ENCODE data around the gene RANBP3.

RANBP3 gene

GRCh38 chr19:5947435-5947834, 30.5 kb downstream of the RANBP3 start:
- DNase-seq: peak; percentile 83 to 91

- peak; percentile 9 to 57 for DNase-seq
Observed at GRCh38 chr19:5943623-5944022, 34.3 kb downstream of the RANBP3 start.

GRCh38 chr19:5943045-5943444, 34.9 kb downstream of the RANBP3 start:
- no peak for DNase-seq

- DNase-seq: no peak
Observed at GRCh38 chr19:5941673-5942072, 36.3 kb downstream of the RANBP3 start.

- DNase-seq: no peak
Observed at GRCh38 chr19:5940260-5941208, 37.4 kb downstream of the RANBP3 start.

- no peak for DNase-seq
Observed at GRCh38 chr19:5937550-5937949, 40.4 kb downstream of the RANBP3 start.

GRCh38 chr19:5936292-5936592, 41.7 kb downstream of the RANBP3 start:
- no peak for DNase-seq

GRCh38 chr19:5935473-5936291, 42.3 kb downstream of the RANBP3 start:
- DNase-seq: no peak

DNA sequence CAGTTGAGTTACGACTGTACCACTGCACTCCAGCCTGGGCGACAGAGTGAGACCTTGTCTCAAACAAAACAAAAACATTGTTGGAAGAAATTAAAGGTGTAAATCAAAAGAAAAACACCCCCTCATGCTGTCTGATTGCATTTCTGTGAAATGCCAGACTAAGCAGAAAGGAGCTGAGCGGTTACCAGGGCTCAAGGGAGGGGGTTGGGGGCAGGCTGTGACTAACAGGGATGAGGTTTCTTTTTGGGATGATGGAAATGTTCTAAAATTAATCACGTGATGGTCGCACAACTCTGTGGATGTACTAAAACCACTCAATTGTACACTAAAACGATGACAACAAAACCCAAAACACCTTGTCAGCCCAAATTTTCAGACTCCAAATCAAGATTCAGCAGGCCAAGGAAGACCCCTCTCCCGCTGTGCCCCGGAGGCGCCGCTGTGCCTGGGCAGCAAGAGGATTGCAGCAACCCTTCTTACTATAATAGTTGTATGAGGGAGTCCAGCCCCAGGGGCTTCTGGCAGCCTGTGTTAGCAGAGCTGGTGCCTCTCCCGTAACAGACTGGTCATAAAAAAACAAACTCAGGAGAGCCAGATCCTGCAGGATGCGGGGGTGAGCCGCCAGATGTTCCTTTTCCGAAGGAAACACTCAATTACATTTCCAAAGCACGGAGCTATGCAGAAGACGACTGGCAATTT, 43.0 kb downstream of the RANBP3 start:
- no peak for DNase-seq

- no peak for DNase-seq
Observed at GRCh38 chr19:5934069-5934401, 43.9 kb downstream of the RANBP3 start.

GRCh38 chr19:5933391-5934068, 44.4 kb downstream of the RANBP3 start:
- no peak for DNase-seq

GRCh38 chr19:5932609-5933262, 45.2 kb downstream of the RANBP3 start:
- no peak for DNase-seq

DNA sequence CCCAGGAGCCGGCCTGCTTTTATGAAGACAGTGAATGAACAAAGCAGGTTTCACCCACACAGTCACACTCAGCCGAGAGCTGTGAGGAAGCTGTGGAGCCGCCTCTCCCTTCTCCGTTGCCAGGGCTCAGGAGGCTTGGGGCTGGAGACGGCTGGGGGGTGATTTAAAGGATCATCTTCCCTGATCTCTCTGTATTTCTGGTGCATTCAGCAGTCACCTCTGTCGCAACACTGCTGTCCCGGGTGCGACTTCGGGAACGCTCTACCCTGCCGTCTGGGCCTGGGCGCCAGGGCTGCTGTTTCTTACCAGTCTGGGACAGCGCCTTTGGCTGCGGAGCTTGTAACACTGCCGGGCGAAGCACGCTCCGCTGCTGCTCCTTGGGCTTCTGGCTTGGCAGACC, 45.8 kb downstream of the RANBP3 start:
- no peak for DNase-seq

DNA sequence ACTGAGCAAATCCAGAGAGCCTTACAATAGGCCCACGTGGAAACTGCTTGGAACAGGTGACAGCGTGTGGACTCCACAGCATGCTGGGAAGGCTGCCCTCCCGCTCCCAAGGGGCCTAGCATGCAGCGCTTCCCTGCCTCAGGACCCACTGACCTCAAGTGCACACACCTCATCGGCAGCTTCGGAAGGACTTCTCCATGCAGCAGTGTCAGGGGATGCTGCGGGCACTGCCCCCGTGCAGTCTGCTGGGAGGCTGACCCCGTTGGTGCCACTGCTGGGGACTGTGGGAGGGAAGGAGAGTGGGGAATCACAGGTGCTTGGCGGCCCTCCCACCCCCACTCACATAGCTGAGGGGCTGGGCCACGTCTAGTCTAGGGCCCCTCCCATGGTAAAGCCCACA, 46.7 kb downstream of the RANBP3 start:
- DNase-seq: no peak

DNA sequence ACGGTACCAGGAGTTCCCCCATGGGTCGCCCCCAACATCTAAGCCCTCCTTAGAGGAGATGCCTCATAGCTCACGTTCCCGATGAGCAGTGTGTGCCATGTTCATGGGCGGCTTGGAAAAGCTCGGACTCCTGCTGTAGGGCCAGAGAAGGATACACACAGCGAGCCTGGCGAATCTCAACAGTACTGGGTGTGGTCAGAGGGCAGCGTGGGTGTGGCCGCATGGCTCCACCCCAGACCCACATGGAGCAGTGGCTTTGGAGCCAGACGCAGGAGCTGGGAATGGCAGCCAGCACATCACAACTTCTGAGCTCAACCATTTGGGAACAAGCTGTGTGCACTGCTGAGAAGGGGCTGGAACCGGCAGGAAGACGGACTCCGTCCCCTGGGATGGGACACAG, 48.3 kb downstream of the RANBP3 start:
- no peak for DNase-seq

- DNase-seq: no peak
Observed at GRCh38 chr19:5929179-5929578, 48.8 kb downstream of the RANBP3 start.

DNA sequence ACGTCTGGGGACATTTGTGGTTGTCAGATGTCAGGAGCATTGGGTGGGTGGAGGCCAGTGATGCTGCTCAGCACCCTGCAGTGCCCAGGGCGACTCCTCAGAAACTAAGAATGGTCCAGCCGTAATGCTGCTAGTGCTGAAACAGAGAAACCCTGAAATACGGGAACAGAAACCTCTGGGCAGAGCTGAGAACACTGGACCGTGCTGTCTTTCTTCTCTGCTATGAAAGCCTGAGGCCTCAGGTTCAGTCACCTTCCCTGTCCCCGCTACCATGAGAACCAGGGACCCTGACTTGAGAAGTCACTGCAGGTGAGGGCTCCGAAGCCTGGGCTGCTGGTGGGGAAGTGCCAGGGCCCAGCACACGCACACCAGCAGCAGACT, 50.5 kb downstream of the RANBP3 start:
- no peak for DNase-seq

GRCh38 chr19:5926641-5927440, 51.1 kb downstream of the RANBP3 start:
- no peak for DNase-seq

GRCh38 chr19:5925830-5926427, 52.0 kb downstream of the RANBP3 start:
- DNase-seq: no peak

GRCh38 chr19:5923356-5923755, 54.6 kb downstream of the RANBP3 start:
- DNase-seq: no peak

DNA sequence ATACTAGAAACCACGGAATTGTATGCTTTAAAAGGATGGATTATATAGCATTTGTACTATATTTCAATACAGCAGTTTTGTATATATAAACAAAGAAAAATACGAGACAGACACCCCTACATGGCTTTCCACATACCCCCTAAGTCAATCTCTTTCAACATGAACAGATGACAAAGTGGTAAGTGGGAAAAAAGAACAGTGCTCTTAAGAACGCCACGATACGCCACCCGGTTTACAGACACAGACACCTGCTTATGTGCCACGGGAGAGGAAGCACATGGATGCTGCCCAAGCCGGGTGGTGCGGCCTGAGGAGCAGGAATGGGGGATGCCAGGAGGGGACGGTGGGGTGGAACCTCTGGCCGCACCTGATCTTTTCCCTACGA, 55.8 kb downstream of the RANBP3 start:
- DNase-seq: no peak

All from inflammatory macrophage treated with lipopolysaccharide for 1 hour (primary cell).